GM18907 (cell line): ENCODE data around the gene COX6A1.

Source experiments
- ATAC-seq: cut with Tn5 transposase; IDR thresholded peaks from one replicate; pipeline ENCODE4 v1.9.1; 2021; ENCODE audit warnings: mild to moderate bottlenecking, moderate library complexity; ENCODE audit not compliant: unreplicated experiment

COX6A1 gene

DNA sequence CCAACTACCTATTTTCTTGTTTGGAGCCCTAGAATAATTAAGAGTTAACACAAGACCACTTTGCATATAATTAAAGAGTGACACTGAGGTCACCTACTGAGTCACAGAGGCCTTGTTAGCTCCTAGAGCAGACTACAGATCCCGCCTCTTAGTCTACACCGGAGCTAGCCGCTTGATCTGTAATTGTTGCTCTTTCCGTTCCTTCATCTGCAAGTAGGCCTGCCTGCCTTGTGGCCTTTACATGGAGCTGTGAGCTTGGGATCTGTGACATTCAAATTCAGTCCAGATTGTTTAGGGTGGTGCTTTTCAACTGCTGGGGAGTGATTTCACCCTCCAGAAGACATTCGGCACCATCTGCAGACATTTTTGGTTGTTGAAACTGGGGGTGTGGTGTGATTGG, 52.4 kb downstream of the COX6A1 start:
- no peak for ATAC-seq
